GM20431 (cell line): ENCODE data around the gene ADGRB2.

ENCODE experiments used
- in situ Hi-C: fragments of 300-500 bp; cut with MseI, MboI; formaldehyde crosslinking; loops from one replicate; pipeline ENCODE4 v1.15.0; 2020; ENCODE audit warnings: low sequenced_read_pairs; ENCODE audit not compliant: unreplicated experiment

The ADGRB2 gene

DNA sequence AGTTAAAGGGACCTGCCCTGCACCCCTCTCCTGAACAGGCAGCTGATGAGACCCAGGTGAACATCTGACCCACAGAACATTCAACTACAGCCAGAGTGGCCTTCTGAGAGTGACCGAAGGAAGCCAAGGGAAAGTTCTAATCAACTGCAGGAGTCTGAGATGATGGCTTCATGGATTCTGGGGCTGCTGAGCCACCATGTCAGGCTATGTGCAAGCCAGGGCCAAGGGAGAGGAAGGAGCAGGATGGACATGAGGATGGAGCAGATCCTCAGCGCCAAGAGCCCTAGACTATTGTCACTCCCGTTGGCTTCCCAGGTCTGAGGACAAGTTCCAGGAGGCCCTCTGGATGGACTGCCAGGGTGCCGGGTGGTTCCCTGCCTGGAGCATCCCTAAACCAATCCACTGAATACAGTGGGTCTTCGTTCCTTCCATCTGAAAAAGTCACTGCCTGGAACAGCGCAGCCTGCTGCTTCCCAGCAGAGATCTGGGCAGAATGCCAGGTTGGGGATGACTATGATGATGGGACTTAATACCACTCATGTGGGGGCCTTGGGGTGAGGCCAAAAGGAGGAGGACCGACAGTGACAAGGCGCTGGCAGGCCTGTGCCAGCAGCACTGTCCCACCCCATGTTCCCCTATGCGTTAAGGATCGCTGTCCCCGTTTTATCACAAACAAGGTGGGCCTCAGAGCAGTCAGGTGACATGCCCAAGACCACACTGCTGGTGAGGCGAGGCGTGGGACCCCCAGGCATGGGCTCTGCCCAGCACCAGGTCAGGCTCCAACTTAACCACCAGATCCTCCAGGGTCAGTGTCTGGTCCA, 31.9 kb upstream of the ADGRB2 start:
- in situ Hi-C loops: no loop called here

DNA sequence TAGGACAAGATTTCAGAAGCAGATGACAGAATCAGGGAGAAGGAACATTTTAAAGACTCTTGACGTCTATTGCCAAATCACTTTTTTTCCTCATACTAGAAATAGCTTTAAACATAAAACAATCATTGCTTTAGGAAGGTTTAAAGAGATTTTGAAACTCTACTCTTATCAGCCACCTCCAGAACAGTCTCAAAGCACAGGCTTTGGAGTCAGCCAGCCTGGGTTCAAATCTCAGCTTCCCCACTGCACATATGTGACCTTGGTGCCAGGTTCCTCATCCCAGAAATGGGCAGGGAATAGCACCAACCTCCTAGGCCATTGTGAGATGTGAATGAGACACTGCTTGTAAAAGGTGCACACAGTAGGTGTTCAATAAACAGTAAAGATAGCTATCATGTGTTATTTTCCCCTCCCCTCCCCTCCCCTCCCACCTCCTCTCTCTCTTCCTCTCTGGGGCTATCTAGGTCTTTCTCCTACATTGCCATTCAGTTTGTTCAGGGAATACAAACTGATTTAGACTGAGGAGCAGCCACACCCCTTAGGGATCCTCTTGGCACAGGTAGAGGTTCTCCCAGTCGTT, 31.0 kb upstream of the ADGRB2 start:
- in situ Hi-C loops: no loop called here

DNA sequence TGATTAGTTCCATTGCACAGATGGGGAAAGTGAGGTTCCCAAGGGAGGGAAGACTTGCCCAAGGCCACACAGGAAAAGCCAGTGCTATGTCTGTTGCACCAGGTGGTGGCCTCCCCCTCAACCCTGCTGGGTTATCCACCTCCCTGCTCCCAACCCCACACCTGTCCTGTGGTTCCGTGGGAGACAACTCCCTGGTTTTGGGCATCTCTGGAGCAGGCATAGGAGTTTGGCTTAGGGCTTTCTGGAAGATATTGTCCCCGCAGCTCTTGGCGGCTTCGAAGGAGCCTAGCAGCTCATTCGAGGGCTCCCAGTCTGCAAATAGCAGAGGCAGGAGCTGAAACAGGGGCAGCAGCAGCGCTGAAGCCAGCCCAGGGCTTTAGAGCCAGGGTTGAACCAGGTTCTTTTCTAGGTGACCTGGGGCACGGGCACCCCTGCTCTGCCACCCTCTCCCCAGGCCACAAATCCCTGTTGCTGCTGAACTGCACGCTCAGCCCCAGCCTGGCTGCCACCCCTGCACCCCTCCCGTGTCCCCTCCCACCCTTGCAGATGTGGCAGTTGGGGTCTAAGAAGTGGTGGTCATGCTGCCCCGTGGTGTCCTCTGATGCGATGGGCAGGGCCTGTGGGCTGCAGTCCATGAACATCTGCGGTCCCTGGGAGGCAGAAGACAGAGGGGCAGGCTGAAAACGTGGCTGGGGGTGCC, 29.6 kb upstream of the ADGRB2 start:
- in situ Hi-C loops: no loop called here

DNA sequence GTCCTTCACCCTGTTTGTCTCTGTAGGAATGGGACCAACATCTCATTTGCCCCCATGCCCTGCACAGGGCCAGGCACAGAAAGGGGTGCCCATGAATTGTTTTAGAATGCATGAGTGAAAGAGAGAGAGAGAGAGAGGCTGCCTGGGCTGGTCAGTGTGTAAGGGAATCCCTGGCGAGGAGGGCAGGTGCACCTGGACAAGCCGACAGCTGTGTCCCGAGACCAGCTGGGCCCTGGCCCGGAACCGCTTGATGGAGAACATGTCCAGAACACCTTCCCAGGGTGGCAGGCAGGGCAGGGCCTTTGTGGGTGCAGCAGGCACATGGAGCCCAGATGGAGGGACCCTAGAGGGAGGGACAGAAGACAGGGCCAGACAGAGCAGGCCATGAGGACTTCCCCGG, 28.9 kb upstream of the ADGRB2 start:
- in situ Hi-C loops: no loop called here

DNA sequence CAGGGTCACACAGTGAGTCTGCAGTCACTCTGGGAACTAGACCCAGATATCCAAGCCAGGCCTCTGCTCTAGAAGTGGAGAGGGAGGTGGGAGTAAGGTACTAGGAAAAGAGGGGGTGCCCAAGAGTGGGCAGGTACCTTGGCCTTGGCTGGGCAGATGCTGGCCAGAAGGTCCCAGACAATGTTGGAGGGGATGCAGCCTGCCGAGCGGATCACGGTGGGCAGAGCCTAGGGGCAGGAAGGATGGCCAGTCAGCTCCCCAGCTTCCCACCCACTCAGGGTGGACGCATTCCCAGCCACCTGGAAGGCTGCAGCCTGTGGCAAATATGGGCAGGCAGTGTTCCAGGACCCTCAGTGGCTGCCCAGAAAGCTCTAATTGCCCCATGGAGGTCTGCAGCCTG, 28.4 kb upstream of the ADGRB2 start:
- in situ Hi-C loops: no loop called here

DNA sequence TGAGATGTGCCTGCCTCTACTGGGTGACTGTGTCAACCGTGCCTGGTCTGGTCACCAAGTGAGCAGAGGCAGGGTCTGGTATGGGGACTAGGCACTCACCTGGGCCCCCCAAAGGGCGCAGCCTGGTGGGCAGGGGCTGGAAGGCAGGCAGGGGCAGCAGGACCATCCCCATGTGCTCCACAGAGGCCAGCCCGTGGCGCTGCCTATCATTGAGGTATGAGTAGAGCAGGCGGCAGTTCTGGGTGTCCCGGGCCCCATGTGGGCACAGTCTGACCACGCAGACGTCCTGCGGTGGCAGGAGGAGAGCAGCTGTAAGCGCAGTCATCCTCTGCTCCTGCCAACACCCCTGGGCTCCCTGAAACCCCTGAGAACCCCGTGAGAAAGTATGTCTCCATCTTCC, 28.0 kb upstream of the ADGRB2 start:
- in situ Hi-C loops: no loop called here

DNA sequence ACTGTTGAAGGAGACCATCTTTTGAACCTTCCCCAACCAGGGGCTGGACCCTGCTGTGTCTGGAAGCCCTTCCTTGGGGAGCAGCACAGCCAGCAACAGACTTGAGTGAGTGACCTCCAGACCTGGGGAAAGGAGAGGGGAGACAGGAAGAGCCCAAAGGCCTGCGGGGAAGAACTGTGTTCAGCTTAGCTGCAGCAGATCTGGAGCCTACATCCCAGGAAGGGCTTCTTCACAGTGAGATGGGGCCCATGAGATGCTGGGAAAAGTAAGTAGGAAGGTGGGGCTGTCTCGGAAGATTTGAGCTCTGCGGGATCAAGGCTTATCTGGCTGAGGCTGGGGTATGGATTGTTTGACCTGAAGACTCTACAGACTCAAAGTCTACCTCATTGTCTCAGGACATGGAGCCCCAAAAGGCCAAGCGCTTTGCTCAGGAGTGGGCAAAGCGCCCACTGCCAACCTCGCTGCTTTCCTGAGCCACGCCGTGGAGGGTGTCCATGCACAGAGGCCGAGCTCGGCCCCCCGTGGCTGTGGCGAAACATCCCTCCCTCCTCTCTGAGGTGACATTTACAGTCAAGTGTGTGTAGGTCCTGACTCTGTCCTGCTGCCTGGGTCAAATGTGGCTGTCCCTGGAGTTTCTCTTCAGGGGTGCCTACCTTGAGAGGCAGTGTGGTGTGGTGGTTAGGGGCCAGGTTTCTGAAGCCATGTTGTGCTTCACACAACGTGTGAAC, 27.2 kb upstream of the ADGRB2 start:
- in situ Hi-C loops: no loop called here

DNA sequence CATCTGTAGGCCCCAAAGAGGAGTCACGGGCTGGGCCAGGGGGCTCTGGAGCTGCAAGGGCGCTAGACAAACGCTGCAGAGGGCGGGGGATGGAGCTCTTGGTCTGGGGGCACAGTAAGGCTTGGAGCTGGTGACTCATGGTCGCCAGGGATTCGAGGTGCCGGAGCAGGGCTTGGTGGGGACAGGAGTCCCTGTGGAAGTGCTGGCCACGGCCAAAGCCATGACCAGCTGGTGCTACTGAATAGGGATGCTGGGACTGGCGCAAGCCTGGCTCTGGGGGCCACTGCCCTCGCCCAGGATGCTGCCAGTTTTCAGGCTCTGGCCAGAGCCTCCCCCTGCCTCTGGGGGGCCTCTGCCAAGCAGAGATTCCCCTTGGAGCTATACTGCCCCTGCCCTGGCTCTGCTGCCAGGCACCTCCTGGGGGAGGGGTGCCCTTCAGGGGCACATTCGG, 26.5 kb upstream of the ADGRB2 start:
- in situ Hi-C loops: no loop called here

DNA sequence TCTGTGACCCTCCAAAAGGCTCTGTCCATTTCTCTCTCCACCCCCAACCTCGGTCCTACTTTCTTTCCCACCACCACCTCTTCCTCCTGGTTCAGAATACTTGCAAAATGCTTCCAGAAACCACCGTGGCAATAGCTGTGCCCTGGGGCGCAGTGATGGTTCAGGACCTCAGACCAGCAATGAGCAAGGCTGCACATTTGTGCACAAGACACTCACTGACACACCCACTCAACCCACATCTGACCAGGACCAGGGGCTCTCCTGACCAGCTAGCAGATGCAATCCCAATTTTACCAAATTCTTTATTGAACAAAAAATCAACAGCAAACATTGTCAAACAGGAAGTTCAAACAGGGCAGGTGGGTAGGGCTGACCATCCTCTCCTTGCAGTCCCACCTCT, 26.0 kb upstream of the ADGRB2 start:
- in situ Hi-C loops: no loop called here

DNA sequence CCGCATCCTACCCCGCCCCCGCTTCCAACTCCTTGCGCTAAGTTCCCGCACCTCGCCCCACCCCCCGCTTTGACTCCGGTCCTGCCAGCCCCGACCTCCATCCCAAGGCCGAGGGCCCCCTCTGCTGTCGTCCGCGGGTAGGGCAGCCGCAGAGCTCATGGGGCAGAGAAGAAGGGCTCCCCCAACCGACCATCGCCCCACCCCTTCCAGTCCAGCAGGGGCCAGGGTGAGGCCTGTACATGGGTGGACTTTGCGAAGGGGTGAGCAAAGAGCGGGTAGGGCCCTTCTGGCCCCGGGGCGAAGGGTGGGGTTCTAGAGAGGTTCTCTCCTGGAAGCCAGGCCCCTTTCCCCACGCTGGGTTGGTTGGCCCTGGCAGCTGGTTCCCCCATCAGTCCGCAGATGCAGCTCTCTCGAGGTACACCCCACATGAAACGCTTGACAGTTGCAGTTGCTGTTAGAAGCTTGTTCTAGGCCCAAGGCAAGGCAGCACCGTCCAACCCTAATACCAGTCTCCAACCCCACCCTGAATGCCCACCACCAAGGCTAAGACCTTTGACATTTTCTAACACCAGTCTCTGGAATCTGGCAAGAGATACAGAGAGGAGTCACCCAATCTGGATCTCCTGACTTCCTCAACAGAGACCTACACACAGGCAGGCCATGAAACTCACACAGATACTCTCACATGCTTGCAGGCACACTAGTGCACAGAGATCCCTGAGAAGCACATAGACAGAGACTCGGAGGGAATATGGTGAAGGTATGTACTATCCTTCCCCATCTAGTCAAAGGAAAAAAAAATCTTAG, 25.3 kb upstream of the ADGRB2 start:
- in situ Hi-C loops: loop anchor here (10.0 kb wide), 1 partner anchor 125 kb away; no protein-coding TSS in a partner anchor

DNA sequence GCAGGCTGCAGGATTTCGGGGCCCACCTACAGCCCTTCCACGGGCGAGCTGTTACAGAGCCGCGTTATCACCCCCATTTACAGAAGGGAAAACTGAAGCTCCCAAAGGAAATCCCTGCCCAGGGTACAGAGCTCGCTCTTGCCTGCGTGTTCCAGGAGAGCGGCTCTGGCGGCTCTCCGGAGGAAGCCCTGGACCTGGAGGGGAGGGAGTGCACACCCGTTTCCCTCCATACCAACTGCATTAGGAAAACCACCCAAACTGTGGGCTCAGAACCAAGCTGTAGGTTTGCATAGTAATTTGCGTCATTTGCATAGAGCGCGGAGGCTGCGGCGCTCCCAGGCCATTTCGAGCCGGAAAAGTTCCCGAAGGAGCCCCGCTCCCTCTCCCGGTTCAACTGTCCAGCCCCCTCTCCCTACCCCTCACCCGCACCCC, 24.7 kb upstream of the ADGRB2 start:
- in situ Hi-C loops: loop anchor here (10.0 kb wide), 1 partner anchor 124 kb away; no protein-coding TSS in a partner anchor

DNA sequence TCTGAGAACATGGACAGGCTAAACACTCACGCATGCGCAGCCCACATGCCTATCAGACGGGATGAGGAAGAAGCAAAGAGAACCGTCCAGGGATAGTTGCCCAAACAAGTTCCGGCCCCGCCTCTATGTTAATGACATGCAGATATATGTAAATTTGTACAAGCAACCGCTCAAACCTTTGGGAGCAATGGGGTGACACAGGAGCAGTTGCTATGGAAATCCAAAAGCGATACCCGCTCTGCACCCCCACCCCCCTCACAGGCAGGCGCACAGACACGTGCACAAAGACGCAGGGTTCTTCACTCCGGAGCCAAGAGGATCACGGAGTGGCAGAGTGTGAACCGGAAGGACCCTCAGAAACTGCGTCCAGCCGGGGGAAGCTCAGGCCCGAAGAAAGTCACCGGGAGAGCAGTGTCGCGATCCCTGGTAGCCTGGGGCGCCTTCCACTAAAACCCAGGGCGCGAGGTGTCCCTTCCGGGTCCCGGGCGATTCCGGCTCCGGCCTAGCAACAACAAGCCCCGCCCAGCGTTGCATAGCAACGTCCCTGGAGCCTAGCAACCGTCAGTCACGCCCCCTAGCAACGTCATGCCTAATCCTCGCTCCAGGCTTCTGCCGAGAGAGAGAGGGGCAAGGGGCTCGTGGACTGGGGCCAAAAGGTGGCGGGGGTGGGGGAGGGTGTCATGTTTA, 24.1 kb upstream of the ADGRB2 start:
- in situ Hi-C loops: loop anchor here (10.0 kb wide), 1 partner anchor 123 kb away; no protein-coding TSS in a partner anchor

DNA sequence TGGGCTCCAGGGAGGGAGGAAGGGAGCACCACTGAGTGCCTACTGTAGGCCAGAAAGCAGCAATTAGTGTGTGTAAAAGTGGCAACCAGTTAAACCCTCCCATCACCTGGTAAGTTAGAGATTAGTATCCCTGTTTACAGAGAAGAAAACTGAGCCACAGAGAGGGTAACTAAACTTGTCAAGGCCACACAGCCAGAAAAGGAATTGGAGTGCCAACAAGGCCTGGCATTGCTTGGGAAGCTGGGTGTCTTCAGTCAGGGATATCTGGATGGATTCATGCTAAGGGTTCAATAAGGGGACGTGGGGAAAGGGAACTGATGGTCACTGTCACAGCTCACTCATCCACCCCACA, 23.6 kb upstream of the ADGRB2 start:
- in situ Hi-C loops: loop anchor here (10.0 kb wide), 1 partner anchor 123 kb away; no protein-coding TSS in a partner anchor

DNA sequence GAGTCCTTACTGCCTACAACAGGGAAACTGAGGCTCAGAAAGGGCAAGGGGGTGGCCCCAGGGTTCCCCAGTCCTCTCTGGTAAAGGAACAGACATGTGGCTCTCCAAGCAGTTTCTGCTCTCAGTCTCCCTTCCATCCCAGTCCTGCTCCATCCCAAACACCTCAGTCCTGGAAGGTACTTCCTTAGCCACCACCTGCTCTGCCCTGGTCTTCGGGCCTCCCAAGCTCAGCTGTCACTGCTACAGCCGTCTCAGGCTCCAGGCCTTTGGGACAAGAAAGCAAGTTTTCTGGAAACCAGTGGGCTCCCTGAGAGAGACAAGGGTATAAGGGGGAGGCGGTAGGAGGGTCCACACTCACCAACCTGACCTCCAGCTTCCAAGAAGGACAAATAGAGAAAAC, 23.1 kb upstream of the ADGRB2 start:
- in situ Hi-C loops: loop anchor here (10.0 kb wide), 1 partner anchor 122 kb away; no protein-coding TSS in a partner anchor

DNA sequence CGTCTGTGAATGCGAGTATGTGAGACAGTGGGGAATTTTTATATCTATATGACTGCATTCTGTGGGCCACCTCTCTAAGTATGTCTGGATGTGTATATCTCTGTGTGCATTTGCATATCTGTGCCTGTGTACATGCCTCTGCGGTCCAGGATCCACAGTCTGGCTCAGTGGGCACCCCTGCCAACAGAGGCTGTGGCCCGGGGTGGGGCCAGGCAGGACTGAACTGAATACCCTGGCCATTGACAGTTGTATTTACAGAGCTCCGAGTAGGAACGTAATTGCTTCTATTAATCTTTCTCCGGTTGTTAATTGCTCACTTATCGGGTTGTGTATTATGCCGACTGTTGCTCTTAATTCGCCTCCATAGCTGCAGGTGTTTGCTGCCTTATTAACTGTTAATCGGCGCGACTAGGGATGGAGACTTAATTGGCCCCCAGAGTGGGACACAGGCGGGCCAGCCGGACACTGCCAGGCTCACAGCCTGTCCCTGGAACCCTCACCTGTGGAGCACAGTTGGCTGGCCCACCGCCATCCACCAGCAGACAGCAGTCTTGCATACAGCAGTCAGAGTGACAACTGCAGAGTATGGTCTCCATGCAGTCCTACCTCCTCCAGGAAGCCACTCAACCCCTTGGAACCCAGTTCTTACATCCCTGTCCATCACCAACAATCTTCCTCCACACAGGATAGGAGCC, 22.4 kb upstream of the ADGRB2 start:
- in situ Hi-C loops: loop anchor here (10.0 kb wide), 1 partner anchor 122 kb away; no protein-coding TSS in a partner anchor

DNA sequence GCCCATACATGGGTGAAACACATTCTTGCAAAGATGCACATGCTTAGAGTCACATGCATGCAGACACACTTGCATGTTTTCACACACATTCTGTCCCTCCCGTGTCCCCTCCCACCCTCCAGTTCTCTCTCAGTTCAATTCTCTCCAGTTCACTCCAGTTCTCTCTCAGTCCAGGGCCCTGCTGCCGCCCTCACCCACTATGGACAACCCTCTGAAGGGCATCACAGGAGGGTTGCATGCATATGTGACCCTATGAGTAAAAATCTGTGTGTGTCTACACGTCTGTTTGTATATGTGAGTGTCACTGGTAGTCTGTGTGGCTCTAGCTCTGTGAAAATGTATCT, 21.8 kb upstream of the ADGRB2 start:
- in situ Hi-C loops: loop anchor here (10.0 kb wide), 1 partner anchor 121 kb away; no protein-coding TSS in a partner anchor

DNA sequence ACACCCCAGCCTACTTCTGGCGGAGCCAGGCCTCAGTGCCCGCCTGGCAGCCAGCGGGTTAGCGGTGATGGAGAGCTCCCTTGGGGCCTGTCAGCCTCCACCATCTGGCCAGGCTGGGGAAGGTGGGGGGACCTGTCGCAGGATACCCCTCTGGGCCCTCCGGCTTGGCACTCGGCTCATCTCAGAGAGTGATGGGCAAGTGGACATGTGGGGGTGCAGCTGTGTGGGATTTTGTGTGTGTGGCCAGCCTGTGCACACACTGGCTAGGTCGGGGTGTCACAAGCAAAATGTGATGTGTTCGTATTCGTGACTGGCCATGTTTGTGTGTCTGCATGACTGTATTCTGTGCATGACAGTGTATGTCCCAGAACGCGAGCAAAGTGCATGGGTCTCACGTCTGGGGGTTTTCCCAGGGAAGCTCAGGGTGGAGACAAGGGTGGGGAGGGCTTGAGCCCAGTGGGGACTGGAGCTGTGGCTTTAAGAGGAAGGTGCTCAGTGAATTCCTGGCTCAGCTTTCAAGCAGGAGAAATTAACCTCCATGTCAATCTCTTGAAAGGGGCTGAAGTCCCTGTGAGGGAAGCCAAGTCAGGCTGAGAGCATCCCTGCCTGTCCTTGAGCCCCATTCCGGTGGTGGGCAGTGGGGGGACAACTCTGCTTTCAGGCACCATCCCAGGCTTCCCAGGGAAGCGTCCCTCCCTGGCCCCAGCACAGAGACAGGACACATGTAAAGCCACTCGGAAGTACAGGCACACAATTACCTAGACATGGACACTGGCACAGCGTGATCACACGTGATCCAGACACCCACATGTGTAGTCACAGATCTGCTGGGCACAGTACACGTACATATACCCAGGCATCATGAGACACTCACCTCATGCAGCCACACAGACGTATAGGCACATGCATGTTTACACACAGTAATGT, 21.1 kb upstream of the ADGRB2 start:
- in situ Hi-C loops: loop anchor here (10.0 kb wide), 1 partner anchor 120 kb away; no protein-coding TSS in a partner anchor
